Tibial nerve (tissue), 4 donors: Measurements from ENCODE around the gene GLE1. TPM values are rescaled to one million over a fixed set of nuclear protein-coding genes. Genes with fewer than 3 reads are reported as not detected.

Experiments
- DNase-seq, 2 donors: peaks; one replicate each; pipeline ENCODE4 v3.0.0-alpha.2; 2019; ENCODE audit warnings: low spot score in 2 of 2
- H3K27ac ChIP-seq, 4 donors: fragments of 200-600 bp; sonication (generic) in 3 of 4; one replicate each; pipeline ENCODE4 v1.5.1; 2017 to 2019; ENCODE audit warnings: mild to moderate bottlenecking in 1 of 4
- H3K27me3 ChIP-seq, 2 donors: fragments of 200-600 bp; sonication (generic) in 1 of 2; one replicate each; pipeline versions ENCODE4 v1.5.1 to v1.6.0; 2017 to 2019
- H3K36me3 ChIP-seq, 3 donors: fragments of 200-600 bp; sonication (generic); one replicate each; pipeline ENCODE4 v1.5.1; 2018 to 2019
- H3K4me1 ChIP-seq, 4 donors: fragments of 200-600 bp; sonication (generic) in 3 of 4; one replicate each; pipeline ENCODE4 v1.5.1; 2017 to 2019
- H3K4me3 ChIP-seq, 4 donors: fragments of 200-600 bp; sonication (generic) in 3 of 4; one replicate each; pipeline ENCODE4 v1.5.1; 2017 to 2019; ENCODE audit warnings: mild to moderate bottlenecking in 1 of 4, moderate library complexity in 1 of 4
- H3K9me3 ChIP-seq, 4 donors: fragments of 200-600 bp; sonication (generic) in 3 of 4; one replicate each; pipeline ENCODE4 v1.5.1; 2017 to 2019
- EP300 ChIP-seq, 2 donors: sonication (generic); formaldehyde crosslinking; IDR thresholded peaks; one replicate each; pipeline ENCODE4 v1.6.1; 2017; ENCODE audit warnings: antibody characterized with exemption in 2 of 2, mild to moderate bottlenecking in 1 of 2
- POLR2A ChIP-seq, 2 donors: fragments of 450-650 bp; IDR thresholded peaks; one replicate each; pipeline ENCODE4 v1.6.1; 2017; ENCODE audit warnings: antibody characterized with exemption in 2 of 2, mild to moderate bottlenecking in 2 of 2, moderate library complexity in 2 of 2
- WGBS, 2 donors: methylation state at CpG; one replicate each; pipeline ENCODE4 v1.1.5; 2018; 5-methylcytosine and 5-hydroxymethylcytosine counted together
- small RNA-seq: library from RNA; depleted of rRNA; stranded (forward); fragments of <200 nt; gene quantifications from one replicate; pipeline ENCODE3, GENCODE V24; 2016
- total RNA-seq, 4 donors: library from RNA; depleted of rRNA; stranded (reverse); fragments of >200 nt; gene quantifications; one replicate each; pipeline ENCODE4 v1.1.0, GENCODE V29; 2016
- TF ChIP-seq, protein P1 (sequence below), 5 experiments: fragments of 200-600 bp in 3 of 5; fragments of 450-650 bp in 2 of 5; sonication (generic) in 3 of 5; IDR thresholded peaks; one replicate each; pipeline ENCODE4 v1.5.1; 2016 to 2019; ENCODE audit warnings: antibody characterized with exemption in 5 of 5, mild to moderate bottlenecking in 3 of 5, moderate library complexity in 2 of 5

The GLE1 gene
- total RNA-seq, 4 donors from 2014 or later, result 24.5 to 30.4 (median 28.8) TPM

GRCh38 chr9:128587453-128587852, 82.9 kb downstream of the GLE1 start:
- no peaks in the 10 kb centered on the region for H3K9me3 ChIP-seq
- H3K27me3 ChIP-seq, result no peaks in the 10 kb centered on the region
- no peak overlapping the region for H3K4me3 ChIP-seq
- peaks cover 0 to 100% (median 49%) of the 10 kb centered on the region in 3 donors for H3K36me3 ChIP-seq
- H3K4me1 ChIP-seq, result no peaks in the 10 kb centered on the region
- DNase-seq, result no peak
- WGBS, 2 donors, result 65 to 73% methylated on average over 6 of the region's 6 CpGs
- TF ChIP-seq POLR2A (IDR thresholded peaks at IDR 0.05), result no peak
- no peak overlapping the region for H3K27ac ChIP-seq

- Histone ChIP-seq H3K36me3 (peaks cover 0 to 100% (median 49%) of the 10 kb centered on the region in 3 donors), H3K9me3 (no peaks in the 10 kb centered on the region), H3K27me3 (no peaks in the 10 kb centered on the region), H3K4me1 (no peaks in the 10 kb centered on the region), H3K27ac (no peak overlapping the region), H3K4me3 (no peak overlapping the region)
- 88 to 90% methylated on average over 11 of the region's 11 CpGs for WGBS, 2 donors
- no peak for DNase-seq
- TF ChIP-seq POLR2A (IDR thresholded peaks at IDR 0.05), result no peak
- no peak for TF ChIP-seq EP300 (IDR thresholded peaks at IDR 0.05)
- TF ChIP-seq, protein P1, sequence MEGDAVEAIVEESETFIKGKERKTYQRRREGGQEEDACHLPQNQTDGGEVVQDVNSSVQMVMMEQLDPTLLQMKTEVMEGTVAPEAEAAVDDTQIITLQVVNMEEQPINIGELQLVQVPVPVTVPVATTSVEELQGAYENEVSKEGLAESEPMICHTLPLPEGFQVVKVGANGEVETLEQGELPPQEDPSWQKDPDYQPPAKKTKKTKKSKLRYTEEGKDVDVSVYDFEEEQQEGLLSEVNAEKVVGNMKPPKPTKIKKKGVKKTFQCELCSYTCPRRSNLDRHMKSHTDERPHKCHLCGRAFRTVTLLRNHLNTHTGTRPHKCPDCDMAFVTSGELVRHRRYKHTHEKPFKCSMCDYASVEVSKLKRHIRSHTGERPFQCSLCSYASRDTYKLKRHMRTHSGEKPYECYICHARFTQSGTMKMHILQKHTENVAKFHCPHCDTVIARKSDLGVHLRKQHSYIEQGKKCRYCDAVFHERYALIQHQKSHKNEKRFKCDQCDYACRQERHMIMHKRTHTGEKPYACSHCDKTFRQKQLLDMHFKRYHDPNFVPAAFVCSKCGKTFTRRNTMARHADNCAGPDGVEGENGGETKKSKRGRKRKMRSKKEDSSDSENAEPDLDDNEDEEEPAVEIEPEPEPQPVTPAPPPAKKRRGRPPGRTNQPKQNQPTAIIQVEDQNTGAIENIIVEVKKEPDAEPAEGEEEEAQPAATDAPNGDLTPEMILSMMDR (IDR thresholded peaks at IDR 0.05), result no peak
These were observed 84.2 kb downstream of the GLE1 start for GRCh38 chr9:128588581-128589233.

Small RNAs within 50 kb of the gene (small RNA-seq; reads per million reads assigned to genes)
- gene RNU7-171P, result not detected

Other genes starting within 250 kb of the GLE1 start
- 100 to 1,000 TPM in 1 of 4 donors, 10 to 100 TPM in 3; 67.4 to 103 (median 91.9) TPM for gene GOLGA2, start 228.7 kb upstream of the GLE1 start, total RNA-seq
- 10 to 100 TPM; 27.5 to 39.8 (median 32.9) TPM for gene SWI5, start 228.4 kb upstream of the GLE1 start, total RNA-seq
- gene TRUB2, start 182.3 kb upstream of the GLE1 start, total RNA-seq, result 10 to 100 TPM in 1 of 4 donors, 1 to 10 TPM in 3; 7.2 to 18.3 (median 9.2) TPM
- 10 to 100 TPM; 50.5 to 71.7 (median 65.5) TPM for gene COQ4, start 181.9 kb upstream of the GLE1 start, total RNA-seq
- 10 to 100 TPM; 13.5 to 33.3 (median 18.0) TPM for gene SLC27A4, start 164.2 kb upstream of the GLE1 start, total RNA-seq
- 10 to 100 TPM; 18.1 to 25.5 (median 23.2) TPM for gene URM1, start 133.3 kb upstream of the GLE1 start, total RNA-seq
- gene CERCAM, start 83.9 kb upstream of the GLE1 start, total RNA-seq, result 10 to 100 TPM; 23.7 to 48.2 (median 31.6) TPM
- 10 to 100 TPM; 23.2 to 32.7 (median 25.8) TPM for gene ODF2, start 48.7 kb upstream of the GLE1 start, total RNA-seq
- gene SPTAN1, start 47.9 kb downstream of the GLE1 start, total RNA-seq, result 100 to 1,000 TPM; 491 to 540 (median 508) TPM
- 100 to 1,000 TPM in 3 of 4 donors, 10 to 100 TPM in 1; 53.8 to 117 (median 111) TPM for gene DYNC2I2, start 152.1 kb downstream of the GLE1 start, total RNA-seq
- gene SET, start 184.5 kb downstream of the GLE1 start, total RNA-seq, result 100 to 1,000 TPM; 143 to 156 (median 145) TPM
- 10 to 100 TPM in 2 of 4 donors, 1 to 10 TPM in 2; 6.6 to 17.1 (median 8.9) TPM for gene PKN3, start 197.8 kb downstream of the GLE1 start, total RNA-seq
- gene ZDHHC12, start 219.4 kb downstream of the GLE1 start, total RNA-seq, result 10 to 100 TPM; 13.2 to 34.1 (median 25.3) TPM